ENCODE data around the gene CTNNA2. TPM values are rescaled to one million over a fixed set of nuclear protein-coding genes. Genes with fewer than 3 reads are reported as not detected.
A peak's percentile ranks its signal among the peaks of the same experiment; 100 is the strongest.

The CTNNA2 gene
- total and polyA plus RNA-seq, 9 of the 15 experiments (the other 6 are each of a cell fraction or from before 2014, with no cell fraction given) = 0.03 to 0.40 (median 0.15) TPM

- DNase-seq (ENCODE audit: extremely low read depth in 1 of 4, low spot score in 3 of 4) (peak; percentile 10 to 13 (median 12)), FAIRE-seq (no peak), ATAC-seq (peak; percentile 64; the same call in 1 of the 3 replicates)
- in situ Hi-C loops (cut with MboI) (no loop called here), intact Hi-C loops (cut with micrococcal nuclease) (loop anchor here (10.0 kb wide), 1 partner anchor 636 kb away; no protein-coding TSS in a partner anchor)
- Histone ChIP-seq H3K27ac (ENCODE audit: extremely low read depth, low read depth, low read length) (no peak overlapping the region), H3K9ac (ENCODE audit: insufficient read depth in 1 of 2, low read depth in 2 of 2, low read length in 2 of 2) (no peak overlapping the region), H3K27me3 (ENCODE audit: control insufficient read depth in 2 of 2, insufficient read depth in 2 of 2, low read length in 2 of 2) (no peaks in the 10 kb centered on the region), H3K79me2 (ENCODE audit: control insufficient read depth, insufficient read depth, low read length) (no peaks in the 10 kb centered on the region), H3K9me1 (ENCODE audit: control insufficient read depth, insufficient read depth, low read length) (no peaks in the 10 kb centered on the region), H3K4me2 (ENCODE audit: insufficient read depth, low read length) (no peak overlapping the region), H3K4me3 (no peak overlapping the region), H4K20me1 (replicated peaks; ENCODE audit: control insufficient read depth, insufficient read depth, low read length) (no peaks in the 10 kb centered on the region), H3K36me3 (ENCODE audit: control insufficient read depth, insufficient read depth, low read length) (no peaks in the 10 kb centered on the region), H2AFZ (ENCODE audit: low read depth, low read length) (no peak overlapping the region), H3K9me3 (replicated peaks; ENCODE audit: control insufficient read depth, insufficient read depth, low read depth, low read length) (no peaks in the 10 kb centered on the region), H3K4me1 (replicated peaks in 1 of 2; ENCODE audit: control insufficient read depth in 2 of 2, insufficient read depth in 2 of 2, low read length in 2 of 2) (no peaks in the 10 kb centered on the region)
- ChIA-PET CTCF (ENCODE audit: low intra/inter-chr PET ratio) (no interaction called here), POLR2A (no interaction called here)
- TF ChIP-seq THRB (CRISPR knock-in tag; conservative IDR thresholded peaks at IDR 0.05) = no peak
- TF ChIP-seq RAD21 (CRISPR knock-in tag; conservative IDR thresholded peaks at IDR 0.05 in 1 of 2, IDR thresholded peaks at IDR 0.05 in 1 of 2) = peak in 1 of 2 experiments; percentile 57; a peak in 2 of 4 replicates
- peak; percentile 29 to 67 (median 51); a peak in 4 of 6 replicates for TF ChIP-seq CTCF (IDR thresholded peaks at IDR 0.05 in 2 of 3, conservative IDR thresholded peaks at IDR 0.05 in 1 of 3; ENCODE audit: insufficient read depth in 2 of 3, low read depth in 1 of 3, low read length in 3 of 3)
- WGBS (ENCODE audit: insufficient coverage, low coverage, missing lambda C conversion rate) = 3% methylated on average over 9 of the region's 10 CpGs
- BruUV-seq (replicated peaks) = no TSS peak
Observed at GRCh38 chr2:79860228-79861058, 347.6 kb downstream of the CTNNA2 start.

Measured in K562 (cell line).